Measurements from ENCODE around the gene LIMD2. TPM values are rescaled to one million over a fixed set of nuclear protein-coding genes. Genes with fewer than 3 reads are reported as not detected.

LIMD2 gene
- total and polyA plus RNA-seq, 9 donors: 1.5 to 13.2 (median 9.0) TPM

- 75 to 78% (median 76%) methylated on average over 15 of the region's 15 CpGs for WGBS, 3 donors
- DNase-seq: no peak
- Histone ChIP-seq H3K4me3 (no peak overlapping the region), H3K36me3 (no peaks in the 10 kb centered on the region), H3K27me3 (no peaks in the 10 kb centered on the region), H3K9me3 (no peaks in the 10 kb centered on the region), H3K4me1 (ENCODE audit: insufficient read depth) (peaks cover 4% of the 10 kb centered on the region), H3K27ac (no peak overlapping the region)
- intact Hi-C loops (cut with DNase I): no loop called here
- TF ChIP-seq POLR2A (IDR thresholded peaks at IDR 0.05) (no peak), EP300 (IDR thresholded peaks at IDR 0.05) (no peak), CTCF (IDR thresholded peaks at IDR 0.05) (no peak)
Observed at GRCh38 chr17:63694950-63695773, 4.8 kb downstream of the LIMD2 start.

- intact Hi-C loops (cut with DNase I): no loop called here
- no peak overlapping the region for H3K27ac ChIP-seq
- no peaks in the 10 kb centered on the region for H3K36me3 ChIP-seq
Observed at GRCh38 chr17:63694229-63694949, 5.5 kb downstream of the LIMD2 start.

GRCh38 chr17:63693411-63694113 lies 6.4 kb downstream of the LIMD2 start:
- H3K36me3 ChIP-seq: no peaks in the 10 kb centered on the region
- intact Hi-C loops (cut with DNase I): no loop called here

More at GRCh38 chr17:63694229-63694949, 5.5 kb downstream of the LIMD2 start:
- WGBS, 3 donors: 79 to 90% (median 84%) methylated on average over 12 of the region's 12 CpGs
- no peak for DNase-seq
- Histone ChIP-seq H3K9me3 (no peaks in the 10 kb centered on the region), H3K4me1 (ENCODE audit: insufficient read depth) (peaks cover 4% of the 10 kb centered on the region), H3K27me3 (no peaks in the 10 kb centered on the region), H3K4me3 (no peak overlapping the region)
- TF ChIP-seq POLR2A (IDR thresholded peaks at IDR 0.05) (no peak), CTCF (IDR thresholded peaks at IDR 0.05) (no peak), EP300 (IDR thresholded peaks at IDR 0.05) (no peak)

More at GRCh38 chr17:63693411-63694113, 6.4 kb downstream of the LIMD2 start:
- Histone ChIP-seq H3K9me3 (no peaks in the 10 kb centered on the region), H3K4me3 (no peak overlapping the region), H3K27me3 (no peaks in the 10 kb centered on the region), H3K27ac (no peak overlapping the region), H3K4me1 (ENCODE audit: insufficient read depth) (no peaks in the 10 kb centered on the region)
- TF ChIP-seq POLR2A (IDR thresholded peaks at IDR 0.05): no peak
- no peak for TF ChIP-seq CTCF (IDR thresholded peaks at IDR 0.05)
- TF ChIP-seq EP300 (IDR thresholded peaks at IDR 0.05): no peak
- no peak for DNase-seq
- 73 to 83% (median 76%) methylated on average over 18 of the region's 18 CpGs for WGBS, 3 donors
